ENCODE data around the gene STAU1.
A peak's percentile ranks its signal among the peaks of the same experiment; 100 is the strongest.
"Not testable (repeated sequence)": the region's sequence is repeated elsewhere in the genome, so short reads cannot be mapped to it uniquely, and the experiment has no call there.

STAU1 gene

GRCh38 chr20:49160057-49160929 lies 27.8 kb downstream of the STAU1 start:
- no peak for DNase-seq
- no peak for ATAC-seq
- H3K4me3 Mint-ChIP-seq: no peak overlapping the region
- no peaks in the 10 kb centered on the region for H3K9me3 Mint-ChIP-seq
- H3K4me1 Mint-ChIP-seq: peaks cover 61% of the 10 kb centered on the region
- H3K27me3 Mint-ChIP-seq: no peaks in the 10 kb centered on the region
- H3K27ac Mint-ChIP-seq: peak overlapping the region in 1 of 2 donors; percentile 22

GRCh38 chr20:49157146-49157545 lies 31.0 kb downstream of the STAU1 start:
- peaks cover 53% of the 10 kb centered on the region for H3K4me1 Mint-ChIP-seq
- no peak overlapping the region for H3K4me3 Mint-ChIP-seq
- DNase-seq: no peak
- ATAC-seq: no peak
- H3K27me3 Mint-ChIP-seq: no peaks in the 10 kb centered on the region
- no peaks in the 10 kb centered on the region for H3K9me3 Mint-ChIP-seq
- peak overlapping the region; percentile 34 to 61 for H3K27ac Mint-ChIP-seq

- Mint-ChIP-seq H3K27ac (no peak overlapping the region), H3K4me3 (no peak overlapping the region), H3K27me3 (no peaks in the 10 kb centered on the region), H3K4me1 (peaks cover 47% of the 10 kb centered on the region), H3K9me3 (no peaks in the 10 kb centered on the region)
- DNase-seq: no peak
- ATAC-seq: no peak
These were observed 31.7 kb downstream of the STAU1 start for GRCh38 chr20:49156481-49156880.

DNA sequence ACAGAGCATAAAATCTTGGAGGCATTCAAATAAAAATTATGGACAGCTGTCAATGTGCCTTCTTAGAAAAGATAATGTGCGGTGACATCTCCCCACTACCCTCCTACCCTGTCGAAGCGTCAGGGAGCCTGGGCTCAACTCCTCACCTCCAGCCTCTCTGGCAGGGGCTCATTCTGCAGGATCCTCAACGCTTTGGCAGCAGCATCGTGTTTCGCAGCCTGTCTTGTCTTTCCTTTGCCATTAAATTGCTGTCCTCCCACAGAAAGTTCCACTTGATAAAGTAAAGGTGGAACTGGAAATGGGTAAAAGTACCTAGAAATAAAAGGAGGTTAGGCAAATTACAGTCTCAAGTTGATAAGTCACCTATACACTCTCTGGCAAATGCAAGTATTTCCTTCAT lies 36.7 kb downstream of the STAU1 start:
- DNase-seq (no peak), ATAC-seq (no peak)
- Mint-ChIP-seq H3K4me1 (peaks cover 24% of the 10 kb centered on the region), H3K27me3 (no peaks in the 10 kb centered on the region), H3K4me3 (no peak overlapping the region), H3K9me3 (no peaks in the 10 kb centered on the region), H3K27ac (no peak overlapping the region)

DNA sequence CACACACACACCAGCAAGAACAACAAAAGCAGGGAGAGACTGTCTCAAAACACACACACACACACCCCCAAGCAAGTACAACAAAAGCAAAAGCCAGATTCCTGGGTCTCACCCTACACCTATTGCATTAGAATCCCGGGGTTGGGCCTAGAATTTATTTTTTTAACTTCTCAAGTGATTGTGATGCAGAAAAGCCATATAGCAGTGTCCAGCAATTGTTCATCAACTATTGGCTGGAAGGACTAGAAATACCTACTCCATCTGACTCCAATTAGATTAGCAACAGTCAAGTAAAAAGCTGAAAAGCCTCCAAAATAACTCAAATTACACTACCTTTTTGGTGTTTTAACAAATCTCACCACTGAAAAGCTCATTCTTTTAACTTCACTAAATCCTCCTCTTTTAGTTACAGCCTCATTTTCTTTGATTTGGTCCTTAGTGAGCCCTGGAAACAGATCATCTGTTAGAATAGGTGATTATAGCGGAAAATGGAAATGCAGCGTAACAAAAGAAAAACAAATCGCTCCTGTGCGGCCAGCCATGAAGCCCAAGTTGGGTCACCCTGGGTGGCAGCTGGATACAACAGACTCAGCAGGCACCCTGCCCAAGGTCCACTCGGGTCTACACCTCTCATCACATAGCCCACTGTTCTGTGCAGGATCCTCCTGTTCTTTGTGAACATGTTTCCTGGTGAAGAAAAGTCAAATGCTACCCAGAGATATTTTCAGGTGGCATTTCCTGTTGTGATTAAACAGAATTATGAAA lies 38.7 kb downstream of the STAU1 start:
- no peak overlapping the region for H3K4me3 Mint-ChIP-seq

DNA sequence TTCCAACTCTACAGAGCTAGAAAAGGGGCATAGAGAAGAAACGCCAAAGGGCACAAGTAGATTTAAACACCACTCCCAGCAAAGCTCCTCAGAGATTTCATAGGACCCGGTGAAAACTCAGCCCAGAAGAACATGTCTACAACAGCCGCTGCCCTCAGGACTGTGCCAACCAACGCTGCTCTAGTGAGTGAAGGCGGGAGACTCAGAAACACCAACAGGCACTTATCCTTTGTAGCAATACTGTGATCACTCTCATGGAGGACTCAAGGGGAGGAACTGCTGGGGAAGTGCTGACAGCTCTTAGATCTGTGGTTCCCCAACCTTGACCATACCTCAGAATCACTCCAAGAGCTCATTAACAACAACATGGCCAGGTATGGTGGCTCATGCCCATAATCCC lies 39.5 kb downstream of the STAU1 start:
- Mint-ChIP-seq H3K27ac (peak overlapping the region; percentile 6 to 20), H3K4me3 (no peak overlapping the region), H3K27me3 (no peaks in the 10 kb centered on the region), H3K4me1 (peaks cover 6% of the 10 kb centered on the region), H3K9me3 (no peaks in the 10 kb centered on the region)
- ATAC-seq (no peak), DNase-seq (no peak)

More for the DNA sequence above, 38.7 kb downstream of the STAU1 start:
- peak overlapping the region; percentile 6 to 20 for H3K27ac Mint-ChIP-seq
- peaks cover 8% of the 10 kb centered on the region for H3K4me1 Mint-ChIP-seq
- H3K9me3 Mint-ChIP-seq: no peaks in the 10 kb centered on the region
- H3K27me3 Mint-ChIP-seq: no peaks in the 10 kb centered on the region
- ATAC-seq (no peak), DNase-seq (no peak)

DNA sequence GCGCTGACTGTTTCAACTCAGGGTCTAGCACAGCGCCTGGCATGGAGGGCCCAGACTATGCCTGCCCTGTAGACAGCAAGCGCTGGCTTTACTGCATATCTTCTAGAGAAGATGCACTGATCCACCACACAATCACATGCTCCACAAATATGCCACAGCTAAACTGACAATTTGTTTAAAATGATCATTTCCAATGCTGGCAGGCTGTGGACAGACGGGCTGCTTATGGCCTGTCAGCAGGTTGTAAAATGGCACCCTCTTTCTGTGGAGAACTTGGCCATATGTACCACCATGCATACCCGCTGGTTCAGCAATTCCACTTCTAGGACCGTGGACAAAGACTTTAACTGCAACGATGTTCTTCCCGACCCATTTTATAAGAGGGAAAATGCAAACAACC lies 40.8 kb downstream of the STAU1 start:
- Mint-ChIP-seq H3K27ac (no peak overlapping the region), H3K4me1 (peaks cover 6% of the 10 kb centered on the region), H3K9me3 (no peaks in the 10 kb centered on the region), H3K27me3 (no peaks in the 10 kb centered on the region), H3K4me3 (no peak overlapping the region)
- DNase-seq (no peak), ATAC-seq (no peak)

DNA sequence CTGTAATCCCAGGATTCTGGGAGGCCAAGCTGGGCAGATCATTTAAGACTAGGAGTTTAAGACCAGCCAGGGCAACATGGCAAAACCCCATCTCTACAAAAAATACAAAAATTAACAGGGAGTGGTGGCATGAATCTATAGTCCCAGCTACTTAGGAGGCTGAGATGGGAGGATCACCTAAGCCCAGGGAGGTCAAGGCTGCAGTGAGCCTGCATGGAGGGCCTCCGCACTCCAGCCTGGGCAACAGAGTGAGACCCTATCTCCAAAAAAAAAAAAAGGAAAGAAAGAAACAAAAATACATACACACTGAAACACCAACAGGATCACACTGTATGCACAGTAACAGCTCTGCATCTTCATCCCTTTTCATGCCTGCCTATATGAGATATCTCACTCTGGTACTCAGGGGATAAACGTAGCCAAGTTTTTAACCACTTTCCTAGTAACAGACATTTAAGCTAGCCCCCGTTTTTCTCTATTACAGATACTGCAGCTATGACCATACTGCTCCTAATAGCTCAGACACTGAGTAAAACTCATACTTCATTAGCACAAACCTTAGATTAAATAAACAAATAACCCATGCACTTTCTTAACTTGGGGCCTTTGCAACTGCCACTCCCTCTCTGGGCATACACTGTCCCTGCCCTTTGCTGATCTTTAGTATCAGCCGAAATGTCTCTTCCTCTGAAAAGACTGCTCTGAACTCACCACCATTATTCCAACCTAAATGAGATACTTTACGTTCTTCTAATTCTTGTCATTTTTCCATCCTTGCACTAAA lies 41.5 kb downstream of the STAU1 start:
- H3K27me3 Mint-ChIP-seq: no peaks in the 10 kb centered on the region
- no peak for DNase-seq
- peaks cover 6% of the 10 kb centered on the region for H3K4me1 Mint-ChIP-seq
- no peak overlapping the region for H3K27ac Mint-ChIP-seq
- no peaks in the 10 kb centered on the region for H3K9me3 Mint-ChIP-seq
- ATAC-seq: no peak
- no peak overlapping the region for H3K4me3 Mint-ChIP-seq

DNA sequence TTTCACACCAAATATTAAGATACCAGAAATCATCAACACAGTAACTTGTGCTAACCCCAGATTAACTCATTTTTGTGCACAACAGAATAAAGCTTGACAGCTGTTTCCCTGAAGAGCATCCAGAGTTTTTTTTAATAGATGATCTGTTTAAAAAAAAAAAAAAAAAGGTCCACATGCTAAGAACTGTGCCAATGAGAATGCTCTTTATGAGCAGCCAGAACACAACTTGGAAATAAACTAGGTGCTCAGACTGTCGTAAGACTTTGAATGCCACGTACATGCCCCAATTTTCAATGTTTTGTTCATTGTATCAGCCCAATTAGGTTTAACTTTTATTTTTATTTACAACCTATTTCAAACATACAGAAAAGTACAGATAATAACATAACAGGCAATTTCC lies 47.3 kb downstream of the STAU1 start:
- H3K9me3 Mint-ChIP-seq: no peaks in the 10 kb centered on the region
- no peaks in the 10 kb centered on the region for H3K27me3 Mint-ChIP-seq
- peaks cover 4% of the 10 kb centered on the region for H3K4me1 Mint-ChIP-seq
- DNase-seq (no peak), ATAC-seq (no peak)
- H3K4me3 Mint-ChIP-seq: no peak overlapping the region
- no peak overlapping the region for H3K27ac Mint-ChIP-seq

DNA sequence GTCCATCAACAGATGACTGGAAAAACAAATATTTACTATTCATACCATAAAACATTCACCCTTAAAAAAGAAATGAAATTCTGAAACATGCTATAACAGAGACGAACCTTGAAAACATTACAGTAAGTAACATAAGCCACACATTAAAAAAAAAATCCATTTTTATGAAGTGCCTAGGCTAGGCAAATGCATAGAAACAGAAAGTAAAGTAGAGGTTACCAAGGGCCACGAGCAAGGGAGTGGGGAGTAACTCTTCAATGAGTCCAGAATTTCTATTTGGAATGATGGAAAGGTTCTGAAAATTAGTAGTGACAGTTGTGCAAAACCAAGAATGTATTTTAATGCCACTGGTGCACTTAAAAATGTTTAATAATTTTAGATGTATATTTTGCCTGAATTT lies 47.7 kb downstream of the STAU1 start:
- peaks cover 4% of the 10 kb centered on the region for H3K4me1 Mint-ChIP-seq
- no peak overlapping the region for H3K4me3 Mint-ChIP-seq
- peak overlapping the region in 1 of 2 donors; percentile 11 for H3K27ac Mint-ChIP-seq

GRCh38 chr20:49138431-49138830 lies 49.7 kb downstream of the STAU1 start:
- H3K27me3 Mint-ChIP-seq: no peaks in the 10 kb centered on the region
- DNase-seq: no peak
- H3K4me3 Mint-ChIP-seq: no peak overlapping the region
- peaks cover 4% of the 10 kb centered on the region for H3K4me1 Mint-ChIP-seq
- no peaks in the 10 kb centered on the region for H3K9me3 Mint-ChIP-seq
- H3K27ac Mint-ChIP-seq: no peak overlapping the region
- no peak for ATAC-seq

More for the DNA sequence above, 47.7 kb downstream of the STAU1 start:
- Mint-ChIP-seq H3K27me3 (no peaks in the 10 kb centered on the region), H3K9me3 (no peaks in the 10 kb centered on the region)
- ATAC-seq: no peak
- no peak for DNase-seq

GRCh38 chr20:49136817-49137571 lies 51.1 kb downstream of the STAU1 start:
- ATAC-seq: no peak
- Mint-ChIP-seq H3K4me3 (no peak overlapping the region), H3K27me3 (no peaks in the 10 kb centered on the region), H3K4me1 (peaks cover 4% of the 10 kb centered on the region), H3K9me3 (no peaks in the 10 kb centered on the region), H3K27ac (peak overlapping the region in 1 of 2 donors; percentile 63)
- no peak for DNase-seq

GRCh38 chr20:49134797-49135196 lies 53.3 kb downstream of the STAU1 start:
- H3K4me1 Mint-ChIP-seq, ATAC-seq, H3K27me3 Mint-ChIP-seq, DNase-seq, H3K9me3 Mint-ChIP-seq, H3K4me3 Mint-ChIP-seq: not testable (repeated sequence)
- H3K27ac Mint-ChIP-seq: peak overlapping the region in 1 of 2 donors; percentile 7

GRCh38 chr20:49133571-49133970 lies 54.6 kb downstream of the STAU1 start:
- no peak for ATAC-seq
- no peak overlapping the region for H3K4me3 Mint-ChIP-seq
- peak overlapping the region in 1 of 2 donors; percentile 1 for H3K27ac Mint-ChIP-seq
- no peaks in the 10 kb centered on the region for H3K27me3 Mint-ChIP-seq
- peaks cover 6% of the 10 kb centered on the region for H3K4me1 Mint-ChIP-seq
- DNase-seq: no peak
- no peaks in the 10 kb centered on the region for H3K9me3 Mint-ChIP-seq

DNA sequence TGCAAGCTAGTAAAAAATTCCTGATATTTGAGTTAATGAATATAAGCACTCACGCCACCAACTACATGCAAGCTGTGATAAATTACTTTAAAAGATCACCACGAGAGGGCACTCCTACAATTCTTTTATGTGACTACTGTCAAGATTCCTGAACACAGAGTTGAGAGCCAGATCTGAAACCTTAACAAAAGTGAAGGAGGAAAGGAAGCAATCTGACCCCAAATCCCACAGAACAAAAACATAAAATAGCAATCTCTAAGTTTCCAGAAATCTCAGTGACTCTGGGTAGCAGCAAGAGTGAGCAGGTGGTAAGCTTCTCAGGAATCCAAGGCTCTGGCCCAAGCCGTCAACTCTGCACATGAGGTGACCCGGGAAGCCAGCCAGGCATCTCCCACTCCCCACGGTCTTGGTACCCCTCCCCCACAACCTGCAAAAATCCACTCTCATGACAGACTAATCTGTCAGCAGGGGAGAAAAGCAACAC lies 55.1 kb downstream of the STAU1 start:
- H3K4me3 Mint-ChIP-seq: no peak overlapping the region
- no peak for ATAC-seq
- H3K9me3 Mint-ChIP-seq: no peaks in the 10 kb centered on the region
- H3K27ac Mint-ChIP-seq: no peak overlapping the region
- no peaks in the 10 kb centered on the region for H3K27me3 Mint-ChIP-seq
- peaks cover 6% of the 10 kb centered on the region for H3K4me1 Mint-ChIP-seq
- DNase-seq: no peak

Data from stimulated activated naive CD8-positive, alpha-beta T cell treated with anti-CD3 and anti-CD28 coated beads, Interleukin-15, amount 100 ng/mL, for 72 hours (primary cell).